SU-DHL-6 (cell line): Measurements from ENCODE around the gene GARIN5A.

Source experiments
- H2AFZ ChIP-seq: fragments of 200-600 bp; sonication (generic); 2 replicates; pipeline ENCODE4 v1.6.1; 2014; ENCODE audit warnings: low read depth, mild to moderate bottlenecking, moderate library complexity, mixed read lengths, antibody characterized with exemption, low read length; ENCODE audit not compliant: severe bottlenecking
- H3F3A ChIP-seq: fragments of 200-600 bp; shearing (Covaris generic); 2 replicates; pipeline ENCODE4 v1.6.0; 2016; ENCODE audit warnings: antibody characterized with exemption, mild to moderate bottlenecking; ENCODE audit not compliant: insufficient read depth
- H3K27ac ChIP-seq: fragments of 200-600 bp; sonication (generic); 2 replicates; pipeline ENCODE4 v1.5.1; 2016; ENCODE audit warnings: low read depth, mild to moderate bottlenecking, low read length, moderate library complexity, mixed read lengths
- H3K27me3 ChIP-seq: fragments of 200-600 bp; sonication (generic), shearing (Covaris generic); 2 replicates; pipeline ENCODE4 v1.6.0; 2014; ENCODE audit warnings: mild to moderate bottlenecking, low read length
- H3K36me3 ChIP-seq: fragments of 200-600 bp; sonication (generic); 2 replicates; pipeline ENCODE4 v1.6.1; 2014; ENCODE audit warnings: mild to moderate bottlenecking, low read length, mixed read lengths
- H3K4me2 ChIP-seq: fragments of 300-600, 200-600 bp; shearing (Covaris generic), sonication (generic); 2 replicates; pipeline ENCODE4 v1.6.0; 2014; ENCODE audit warnings: low read length, low read depth, mild to moderate bottlenecking; ENCODE audit not compliant: poor library complexity, severe bottlenecking
- H3K4me3 ChIP-seq: fragments of 200-600 bp; sonication (generic); 2 replicates; pipeline ENCODE4 v1.5.1; 2014; ENCODE audit warnings: antibody characterized with exemption, low read length, mild to moderate bottlenecking, mixed read lengths; ENCODE audit not compliant: insufficient read depth, poor library complexity, severe bottlenecking
- H3K79me2 ChIP-seq: fragments of 200-600 bp; sonication (generic); 2 replicates; pipeline ENCODE4 v1.6.1; 2014; ENCODE audit warnings: mild to moderate bottlenecking, low read length, moderate library complexity; ENCODE audit not compliant: insufficient read depth
- H3K9ac ChIP-seq: fragments of 200-600 bp; sonication (generic); 2 replicates; pipeline ENCODE4 v1.7.0; 2014; ENCODE audit warnings: mild to moderate bottlenecking, low read length
- H3K9me2 ChIP-seq: fragments of 200-600 bp; sonication (generic); replicated peaks from 2 replicates; pipeline ENCODE4 v1.6.1; 2014; ENCODE audit warnings: low read length; ENCODE audit not compliant: insufficient read depth
- H3K9me3 ChIP-seq: fragments of 200-600 bp; sonication (generic); 2 replicates; pipeline ENCODE4 v1.6.1; 2014; ENCODE audit warnings: low read length, mixed read lengths; ENCODE audit not compliant: insufficient read depth
- H4K20me1 ChIP-seq: fragments of 200-600 bp; sonication (generic); 2 replicates; pipeline ENCODE4 v1.6.1; 2014; ENCODE audit warnings: low read depth, mild to moderate bottlenecking, antibody characterized with exemption, low read length, moderate library complexity, mixed read lengths
- EZH2phosphoT487 ChIP-seq: fragments of 200-600 bp; sonication (generic), shearing (Covaris generic); conservative IDR thresholded peaks from 2 replicates; pipeline ENCODE4 v1.6.1; 2018; ENCODE audit warnings: mild to moderate bottlenecking, antibody characterized with exemption, low read length, moderate library complexity, mixed read lengths
- TF ChIP-seq, protein P1 (sequence below): fragments of 200-600 bp; sonication (generic); IDR thresholded peaks from one replicate; pipeline ENCODE4 v1.5.1; 2017; ENCODE audit warnings: antibody characterized with exemption, mild to moderate bottlenecking, low read length, moderate library complexity; ENCODE audit not compliant: insufficient read depth, poor library complexity, severe bottlenecking

GARIN5A gene

DNA sequence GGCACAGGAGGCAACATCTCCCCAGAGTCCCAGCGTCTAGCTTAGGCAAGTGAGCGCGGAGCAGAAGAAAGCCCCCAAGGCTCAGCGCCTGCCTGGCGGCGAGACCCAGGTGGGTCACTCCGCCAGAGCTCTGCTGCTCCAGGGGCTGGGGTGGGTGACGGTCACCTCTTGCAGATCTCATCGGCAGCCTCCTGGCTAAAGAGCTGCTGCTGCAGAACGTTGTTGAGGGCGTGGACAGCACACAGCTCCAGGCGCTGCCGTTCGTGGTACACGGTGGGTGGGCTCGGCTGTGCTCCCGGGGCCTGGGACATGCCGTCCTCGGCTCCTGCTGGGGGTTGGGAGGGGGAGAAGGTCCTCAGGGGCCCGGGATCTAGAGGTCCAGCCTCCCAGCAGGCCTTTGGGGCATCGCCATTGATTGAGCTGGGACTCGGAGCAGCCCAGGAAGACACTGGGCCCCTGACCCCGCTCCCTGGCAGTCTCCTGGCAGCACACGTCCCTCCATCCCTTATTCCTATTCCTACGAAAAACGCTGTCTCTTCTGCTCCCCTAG is 33.5 kb upstream of the GARIN5A start:
- peak overlapping the region; percentile 64 for H3K4me3 ChIP-seq
- no peaks in the 10 kb centered on the region for H3K9me2 ChIP-seq
- H3K4me2 ChIP-seq = peak overlapping the region; percentile 78
- no peaks in the 10 kb centered on the region for H3K27me3 ChIP-seq
- H3K36me3 ChIP-seq = no peaks in the 10 kb centered on the region
- H3K9ac ChIP-seq = peak overlapping the region; percentile 80
- H3F3A ChIP-seq = no peaks in the 10 kb centered on the region
- H4K20me1 ChIP-seq = no peaks in the 10 kb centered on the region
- H3K9me3 ChIP-seq = no peaks in the 10 kb centered on the region
- H3K79me2 ChIP-seq = no peaks in the 10 kb centered on the region
- H2AFZ ChIP-seq = no peak overlapping the region
- no peak for TF ChIP-seq EZH2phosphoT487
- TF ChIP-seq, protein P1, sequence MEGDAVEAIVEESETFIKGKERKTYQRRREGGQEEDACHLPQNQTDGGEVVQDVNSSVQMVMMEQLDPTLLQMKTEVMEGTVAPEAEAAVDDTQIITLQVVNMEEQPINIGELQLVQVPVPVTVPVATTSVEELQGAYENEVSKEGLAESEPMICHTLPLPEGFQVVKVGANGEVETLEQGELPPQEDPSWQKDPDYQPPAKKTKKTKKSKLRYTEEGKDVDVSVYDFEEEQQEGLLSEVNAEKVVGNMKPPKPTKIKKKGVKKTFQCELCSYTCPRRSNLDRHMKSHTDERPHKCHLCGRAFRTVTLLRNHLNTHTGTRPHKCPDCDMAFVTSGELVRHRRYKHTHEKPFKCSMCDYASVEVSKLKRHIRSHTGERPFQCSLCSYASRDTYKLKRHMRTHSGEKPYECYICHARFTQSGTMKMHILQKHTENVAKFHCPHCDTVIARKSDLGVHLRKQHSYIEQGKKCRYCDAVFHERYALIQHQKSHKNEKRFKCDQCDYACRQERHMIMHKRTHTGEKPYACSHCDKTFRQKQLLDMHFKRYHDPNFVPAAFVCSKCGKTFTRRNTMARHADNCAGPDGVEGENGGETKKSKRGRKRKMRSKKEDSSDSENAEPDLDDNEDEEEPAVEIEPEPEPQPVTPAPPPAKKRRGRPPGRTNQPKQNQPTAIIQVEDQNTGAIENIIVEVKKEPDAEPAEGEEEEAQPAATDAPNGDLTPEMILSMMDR = no peak
- no peak overlapping the region for H3K27ac ChIP-seq

DNA sequence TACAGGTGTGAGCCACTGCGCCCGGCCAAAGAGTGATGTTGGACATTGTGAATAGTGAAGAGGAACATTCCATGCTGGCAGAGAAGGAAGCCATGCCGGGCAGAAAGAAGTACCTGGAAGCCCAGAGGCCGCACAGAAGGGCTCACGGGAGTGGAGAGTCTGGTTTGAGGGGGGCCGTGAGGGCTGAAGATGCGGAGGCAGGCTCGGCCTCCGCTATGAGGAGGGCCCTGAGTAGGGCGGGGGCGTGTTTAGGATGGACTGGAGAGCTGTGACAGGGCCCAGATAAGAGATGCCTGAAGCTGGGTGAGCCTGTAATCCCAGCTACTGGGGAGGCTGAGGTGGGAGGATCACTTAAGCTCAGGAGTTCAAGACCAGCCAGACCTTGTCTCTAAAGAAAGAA is 32.7 kb upstream of the GARIN5A start:
- H3K4me2 ChIP-seq = no peak overlapping the region
- H3K9ac ChIP-seq = no peak overlapping the region
- no peaks in the 10 kb centered on the region for H4K20me1 ChIP-seq
- no peak overlapping the region for H2AFZ ChIP-seq
- TF ChIP-seq, protein P1 = no peak
- no peak for TF ChIP-seq EZH2phosphoT487
- H3K36me3 ChIP-seq = no peaks in the 10 kb centered on the region
- H3K9me2 ChIP-seq = no peaks in the 10 kb centered on the region
- no peak overlapping the region for H3K4me3 ChIP-seq
- no peak overlapping the region for H3K27ac ChIP-seq
- no peaks in the 10 kb centered on the region for H3K79me2 ChIP-seq
- no peaks in the 10 kb centered on the region for H3K27me3 ChIP-seq
- no peaks in the 10 kb centered on the region for H3K9me3 ChIP-seq
- no peaks in the 10 kb centered on the region for H3F3A ChIP-seq

DNA sequence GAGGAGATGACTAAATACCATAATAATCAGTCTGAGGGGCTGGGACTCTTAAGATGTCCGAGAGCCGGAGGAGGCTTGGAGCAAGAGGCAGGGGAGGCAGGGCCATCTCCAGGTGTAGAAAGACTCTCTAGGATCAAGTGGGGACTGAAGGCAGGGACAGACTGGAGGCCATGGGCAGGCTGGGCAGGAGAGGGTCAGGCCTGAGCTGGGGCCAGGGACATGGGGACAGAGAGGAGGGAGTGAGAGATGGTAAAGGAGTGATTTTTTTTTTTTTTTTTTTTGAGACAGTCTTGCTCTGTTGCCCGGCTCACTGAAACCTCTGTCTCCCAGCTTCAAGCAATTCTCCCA is 32.2 kb upstream of the GARIN5A start:
- H3K27ac ChIP-seq = no peak overlapping the region
- no peaks in the 10 kb centered on the region for H3K9me3 ChIP-seq
- no peak overlapping the region for H3K9ac ChIP-seq
- no peaks in the 10 kb centered on the region for H3F3A ChIP-seq
- H3K36me3 ChIP-seq = no peaks in the 10 kb centered on the region
- no peak for TF ChIP-seq EZH2phosphoT487
- TF ChIP-seq, protein P1 = no peak
- no peak overlapping the region for H3K4me3 ChIP-seq
- H3K4me2 ChIP-seq = no peak overlapping the region
- no peaks in the 10 kb centered on the region for H4K20me1 ChIP-seq
- no peak overlapping the region for H2AFZ ChIP-seq
- no peaks in the 10 kb centered on the region for H3K9me2 ChIP-seq
- H3K27me3 ChIP-seq = no peaks in the 10 kb centered on the region
- no peaks in the 10 kb centered on the region for H3K79me2 ChIP-seq
